B cell (primary cell): ENCODE results near the gene SMYD2. TPM values are rescaled to one million over a fixed set of nuclear protein-coding genes. Genes with fewer than 3 reads are reported as not detected.

Source experiments
- ATAC-seq: fragments of 200-7000 bp; cut with Tn5 transposase; one replicate; pipeline ENCODE4 v1.10.0; 2021; ENCODE audit warnings: low read depth, mild to moderate bottlenecking, moderate number of reproducible peaks, moderate library complexity
- CTCF ChIA-PET: fragments of 350-600 bp; sonication (Branson Sonifier 250); formaldehyde crosslinking; loops from one replicate; lab custom pipeline; 2021; ENCODE audit warnings: antibody characterized with exemption, inconsistent platforms; lab: Charles Lee
- POLR2A ChIA-PET: fragments of 350-600 bp; sonication (Branson Sonifier 250); formaldehyde crosslinking; loops from one replicate; lab custom pipeline; 2021; ENCODE audit warnings: antibody characterized with exemption; lab: Charles Lee
- DNase-seq: peaks from one replicate; pipeline ENCODE4 v3.0.0; 2013
- H2AFZ ChIP-seq: 2 replicates; pipeline ENCODE4 v1.6.1; 2012; ENCODE audit warnings: mild to moderate bottlenecking, low read depth, low read length; ENCODE audit not compliant: insufficient read depth, poor library complexity, severe bottlenecking
- H3K27ac ChIP-seq, 2 donors: 1 replicate in 1 of 2; 2 replicates in 1 of 2; pipeline ENCODE4 v1.5.1; 2012 to 2013; ENCODE audit warnings: low read length in 2 of 2, mild to moderate bottlenecking in 2 of 2, moderate library complexity in 1 of 2
- H3K27me3 ChIP-seq, 4 experiments: fragments of 200-600 bp in 1 of 4; sonication (generic) in 1 of 4; replicated peaks in 1 of 4; 1 replicate in 2 of 4; 2 replicates in 2 of 4; pipeline versions ENCODE4 v1.6.1 to v1.7.0; 2013 to 2016; ENCODE audit warnings: low read length in 3 of 4, mild to moderate bottlenecking in 2 of 4, mixed read lengths in 1 of 4, moderate library complexity in 1 of 4; ENCODE audit not compliant: insufficient read depth in 4 of 4, control insufficient read depth in 3 of 4; ENCODE audit errors: control extremely low read depth in 1 of 4
- H3K36me3 ChIP-seq, 2 experiments: replicated peaks in 1 of 2; 1 replicate in 1 of 2; 2 replicates in 1 of 2; pipeline versions ENCODE4 v1.6.1 to v1.7.1; 2013; ENCODE audit warnings: low read length in 1 of 2; ENCODE audit not compliant: insufficient read depth in 2 of 2, control insufficient read depth in 1 of 2; ENCODE audit errors: control extremely low read depth in 1 of 2, extremely low read depth in 1 of 2
- H3K4me1 ChIP-seq, 2 donors: fragments of 200-600 bp in 1 of 2; sonication (generic) in 1 of 2; 1 replicate in 1 of 2; 2 replicates in 1 of 2; pipeline versions ENCODE4 v1.5.1 to v1.6.1; 2013 to 2017; ENCODE audit warnings: low read length in 2 of 2; ENCODE audit not compliant: control insufficient read depth in 2 of 2, insufficient read depth in 2 of 2
- H3K4me2 ChIP-seq: replicated peaks from 2 replicates; pipeline ENCODE3; 2012; ENCODE audit warnings: mild to moderate bottlenecking, low read depth, low read length; ENCODE audit not compliant: poor library complexity, severe bottlenecking
- H3K4me3 ChIP-seq, 5 experiments: fragments of 200-600 bp in 1 of 5; sonication (generic) in 1 of 5; 1 replicate in 3 of 5; 2 replicates in 2 of 5; pipeline versions ENCODE4 v1.5.1 to v1.7.0; 2011 to 2016; ENCODE audit warnings: low read length in 4 of 5, mild to moderate bottlenecking in 4 of 5, low read depth in 2 of 5, control low read depth in 1 of 5, moderate library complexity in 1 of 5; ENCODE audit not compliant: insufficient read depth in 1 of 5; ENCODE audit errors: control extremely low read depth in 1 of 5, extremely low read depth in 1 of 5
- H3K79me2 ChIP-seq: fragments of 200-600 bp; sonication (generic); one replicate; pipeline ENCODE4 v1.6.0; 2016; ENCODE audit warnings: low read length; ENCODE audit not compliant: control insufficient read depth, insufficient read depth
- H3K9ac ChIP-seq: fragments of 200-600 bp; sonication (generic); 2 replicates; pipeline ENCODE4 v1.6.1; 2017; ENCODE audit warnings: mild to moderate bottlenecking, low read length, moderate library complexity
- H3K9me3 ChIP-seq, 3 donors: one replicate each; pipeline versions ENCODE4 v1.6.1 to v1.7.1; 2013; ENCODE audit warnings: low read length in 2 of 3; ENCODE audit not compliant: control insufficient read depth in 2 of 3, insufficient read depth in 1 of 3; ENCODE audit errors: control extremely low read depth in 1 of 3
- H4K20me1 ChIP-seq: 2 replicates; pipeline ENCODE4 v1.6.0; 2012; ENCODE audit warnings: mild to moderate bottlenecking, low read length; ENCODE audit not compliant: insufficient read depth, control insufficient read depth, poor library complexity, severe bottlenecking
- H3K27ac Mint-ChIP-seq: one replicate; pipeline ENCODE4 v1.8.0; 2021; ENCODE audit warnings: mixed read lengths
- H3K27me3 Mint-ChIP-seq: one replicate; pipeline ENCODE4 v1.8.0; 2021; ENCODE audit warnings: mixed read lengths
- H3K4me1 Mint-ChIP-seq: one replicate; pipeline ENCODE4 v1.8.0; 2021; ENCODE audit warnings: mixed read lengths
- H3K4me3 Mint-ChIP-seq: one replicate; pipeline ENCODE4 v1.8.0; 2021; ENCODE audit warnings: mixed read lengths
- H3K9me3 Mint-ChIP-seq: one replicate; pipeline ENCODE4 v1.8.0; 2022; ENCODE audit warnings: mixed read lengths; ENCODE audit not compliant: insufficient read depth
- CTCF ChIP-seq: fragments of 200-600 bp; IDR thresholded peaks from one replicate; pipeline ENCODE4 v1.8.0; 2022; ENCODE audit warnings: antibody characterized with exemption, mild to moderate bottlenecking
- EZH2 ChIP-seq: IDR thresholded peaks from 2 replicates; pipeline ENCODE4 v1.6.1; 2012; ENCODE audit warnings: borderline replicate concordance, low read depth, mild to moderate bottlenecking, moderate library complexity, low read length; ENCODE audit not compliant: insufficient read depth, poor library complexity, severe bottlenecking
- WGBS: methylation state at CpG from one replicate; pipeline ENCODE4 v1.1.5; 2013; ENCODE audit warnings: missing lambda C conversion rate; ENCODE audit not compliant: insufficient coverage; 5-methylcytosine and 5-hydroxymethylcytosine counted together
- intact Hi-C: fragments of 100-400 bp; cut with micrococcal nuclease; formaldehyde crosslinking; loops from one replicate; pipeline ENCODE4 v1.10.0; 2022
- polyA plus RNA-seq: library from polyadenylated mRNA; depleted of rRNA; stranded (reverse); fragments of >200 nt; gene quantifications from 2 replicates; pipeline ENCODE4 v1.2.3, GENCODE V29; 2012
- total RNA-seq, 2 donors: library from RNA; stranded (reverse); fragments of 120-200 nt in 1 of 2; gene quantifications; 1 replicate in 1 of 2; 2 replicates in 1 of 2; pipeline versions ENCODE4 v1.2.3 to v1.2.4, GENCODE V29; 2013 to 2022

SMYD2 gene
- total and polyA plus RNA-seq, 2 donors (not counting 1 experiment from before 2014, with no cell fraction given), result 21.2 to 29.1 TPM

GRCh38 chr1:214261206-214262123 lies 19.5 kb upstream of the SMYD2 start:
- H3K4me3 Mint-ChIP-seq, result no peak overlapping the region
- 15% methylated on average over 6 of the region's 15 CpGs for WGBS

More at GRCh38 chr1:214261206-214262123, 19.5 kb upstream of the SMYD2 start:
- peaks cover 0 to 43% (median 29%) of the 10 kb centered on the region in 4 experiments for H3K27me3 ChIP-seq
- Mint-ChIP-seq H3K27ac (no peak overlapping the region), H3K27me3 (peaks cover 64% of the 10 kb centered on the region), H3K4me1 (peaks cover 1% of the 10 kb centered on the region), H3K9me3 (no peaks in the 10 kb centered on the region)
- H3K4me3 ChIP-seq, result no peak overlapping the region
- CTCF ChIA-PET, result interaction anchor here (0.6 to 14.8 kb wide), 43 partner anchors 9 to 684 kb away, joined by 3 to 643 read pairs (median 5); partner anchors contain the start of genes CENPF and SMYD2
- H2AFZ ChIP-seq, result peak overlapping the region; percentile 3
- H3K27ac ChIP-seq, result no peak overlapping the region
- no peaks in the 10 kb centered on the region for H4K20me1 ChIP-seq
- DNase-seq (peak; percentile 78), ATAC-seq (peak; percentile 90)
- intact Hi-C loops, result loop anchor here (1.0 to 5.0 kb wide), 5 partner anchors 19 to 1266 kb away; no protein-coding TSS in a partner anchor
- no peaks in the 10 kb centered on the region for H3K79me2 ChIP-seq
- no peaks in the 10 kb centered on the region for H3K9me3 ChIP-seq
- no peak overlapping the region for H3K4me2 ChIP-seq
- peaks cover 3 to 4% of the 10 kb centered on the region in 2 donors for H3K4me1 ChIP-seq
- no peaks in the 10 kb centered on the region for H3K36me3 ChIP-seq
- TF ChIP-seq CTCF, result peak; percentile 99
- no peak for TF ChIP-seq EZH2
- no peak overlapping the region for H3K9ac ChIP-seq
- POLR2A ChIA-PET, result no interaction called here
